ENCODE results near the gene LGALS3.

LGALS3 gene

DNA sequence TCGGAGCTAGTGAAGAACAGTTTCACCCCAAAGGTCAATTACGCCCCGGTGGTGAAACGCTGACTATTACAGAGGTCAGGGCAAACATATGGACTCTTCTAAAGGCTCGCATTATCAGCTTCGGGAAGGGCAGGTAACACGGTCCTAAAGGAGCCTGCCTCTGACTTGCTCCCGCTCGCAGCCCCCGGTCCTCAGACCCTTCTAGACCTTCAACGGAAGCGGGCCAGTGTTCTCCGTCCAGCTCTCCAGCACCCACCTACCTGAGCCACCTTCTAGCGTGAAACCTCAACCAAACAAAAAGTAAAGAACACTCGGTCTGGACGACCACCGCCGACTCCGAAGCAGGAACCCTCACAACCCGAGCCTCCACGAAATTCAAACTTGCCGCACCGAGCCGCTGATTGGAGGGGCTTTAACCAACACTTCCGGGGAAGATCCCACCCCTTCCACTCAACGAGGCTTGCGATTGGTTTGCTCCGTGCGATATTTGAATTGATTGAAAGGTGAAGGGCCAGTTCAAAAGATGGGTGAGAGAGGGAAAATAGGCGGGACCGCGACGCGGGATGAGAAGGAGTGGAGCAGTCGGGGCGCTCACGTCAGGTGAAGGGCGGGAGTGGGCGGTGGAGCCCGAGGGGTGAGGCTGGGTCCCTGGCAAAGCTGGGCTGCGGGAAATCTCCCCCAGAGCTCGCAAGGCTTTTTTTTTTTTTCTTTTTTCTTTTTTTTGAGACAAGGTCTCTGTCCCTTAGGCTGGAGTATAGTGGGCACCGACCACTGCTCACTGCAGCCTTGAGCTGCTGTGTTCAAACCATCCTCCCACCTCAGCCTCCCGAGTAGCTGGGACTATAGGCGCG is 62.4 kb downstream of the LGALS3 start, which contains the start of gene DLGAP5:
DLGAP5 (minus strand) TSS at position 383 of the 851 bp plus-strand sequence. CDS start 2,406 bp downstream, outside the sequence.
- DNase-seq, result peak; percentile 76 to 91

DNA sequence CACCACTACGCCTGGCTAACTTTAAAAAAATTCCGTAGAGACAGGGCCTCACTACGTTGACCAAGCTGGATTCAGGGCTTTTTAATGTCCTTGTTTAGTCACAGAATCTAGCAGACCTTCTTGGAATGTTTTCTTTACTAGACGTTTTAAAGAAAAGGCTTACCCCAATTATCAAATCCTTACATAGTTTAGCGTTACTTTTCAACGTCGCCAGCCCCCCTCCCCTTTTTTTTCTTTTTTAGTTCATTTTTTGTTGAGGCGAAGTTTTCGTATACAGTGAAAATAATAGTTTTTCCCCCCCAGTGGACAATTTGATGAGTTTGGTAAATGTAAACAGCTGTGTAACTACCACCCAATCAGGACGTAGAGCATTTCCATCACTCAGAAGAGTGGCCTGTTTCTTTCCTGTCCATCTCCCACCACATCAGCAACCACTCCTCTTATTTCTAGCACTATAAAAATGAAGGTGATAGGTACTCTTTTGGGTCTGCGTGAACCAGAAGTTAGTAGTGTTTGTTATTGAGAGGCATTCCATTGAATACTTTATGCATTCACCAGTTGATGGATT is 63.1 kb downstream of the LGALS3 start:
- no peak for DNase-seq

DNA sequence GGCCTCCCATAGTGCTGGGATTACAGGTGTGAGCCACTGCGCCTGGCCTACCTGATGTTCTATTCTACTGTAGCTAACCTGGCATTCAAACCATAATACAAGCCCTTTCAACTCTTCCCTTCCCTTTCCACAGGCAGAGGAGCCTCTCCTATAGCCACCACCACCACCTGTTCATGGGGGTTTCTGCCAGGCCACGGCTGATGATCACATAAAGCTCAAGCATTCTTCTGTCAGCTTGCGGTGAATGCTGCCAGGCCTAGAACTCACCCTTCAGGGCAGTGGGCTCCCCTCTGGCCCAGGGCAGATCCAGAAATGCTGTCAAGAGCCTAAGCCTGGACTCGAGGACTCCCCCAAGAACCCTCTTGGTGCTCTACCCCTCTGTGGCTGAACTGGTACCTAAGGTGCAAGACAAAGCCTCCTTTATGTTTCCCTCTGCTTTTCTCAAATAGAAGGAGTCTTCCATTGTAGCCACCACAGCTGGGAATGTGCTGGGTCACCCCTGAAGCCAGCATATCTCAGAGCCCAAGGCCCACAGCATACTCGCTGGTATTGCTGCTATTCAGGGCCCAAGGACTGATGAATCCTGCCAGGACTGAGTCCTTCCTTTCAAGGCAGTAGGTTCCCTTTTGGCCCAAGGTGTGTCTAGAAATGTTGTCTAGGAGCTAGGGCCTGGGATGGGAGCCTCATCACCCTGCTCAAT is 65.8 kb downstream of the LGALS3 start:
- DNase-seq, result no peak

Measured in cerebellar nuclear complex (tissue), 1 donor.